Gastroesophageal sphincter (tissue), 3 donors: ENCODE measurements around the gene LAMA4.

Experiments used
- EP300 ChIP-seq: sonication (generic); formaldehyde crosslinking; IDR thresholded peaks from one replicate; pipeline ENCODE4 v1.6.1; 2017; ENCODE audit warnings: antibody characterized with exemption, mild to moderate bottlenecking
- POLR2AphosphoS5 ChIP-seq: sonication (generic); formaldehyde crosslinking; IDR thresholded peaks from one replicate; pipeline ENCODE4 v1.6.1; 2017; ENCODE audit warnings: antibody characterized with exemption
- TF ChIP-seq, protein P1 (sequence below), 4 experiments: fragments of 200-600 bp in 2 of 4; fragments of 450-650 bp in 2 of 4; sonication (generic) in 1 of 4; IDR thresholded peaks; one replicate each; pipeline ENCODE4 v1.5.1; 2017 to 2019; ENCODE audit warnings: antibody characterized with exemption in 4 of 4, mild to moderate bottlenecking in 2 of 4, moderate library complexity in 2 of 4

GRCh38 chr6:112066606-112067005 is 187.8 kb downstream of the LAMA4 start:
- TF ChIP-seq EP300 (no peak), POLR2AphosphoS5 (no peak)
- TF ChIP-seq, protein P1, sequence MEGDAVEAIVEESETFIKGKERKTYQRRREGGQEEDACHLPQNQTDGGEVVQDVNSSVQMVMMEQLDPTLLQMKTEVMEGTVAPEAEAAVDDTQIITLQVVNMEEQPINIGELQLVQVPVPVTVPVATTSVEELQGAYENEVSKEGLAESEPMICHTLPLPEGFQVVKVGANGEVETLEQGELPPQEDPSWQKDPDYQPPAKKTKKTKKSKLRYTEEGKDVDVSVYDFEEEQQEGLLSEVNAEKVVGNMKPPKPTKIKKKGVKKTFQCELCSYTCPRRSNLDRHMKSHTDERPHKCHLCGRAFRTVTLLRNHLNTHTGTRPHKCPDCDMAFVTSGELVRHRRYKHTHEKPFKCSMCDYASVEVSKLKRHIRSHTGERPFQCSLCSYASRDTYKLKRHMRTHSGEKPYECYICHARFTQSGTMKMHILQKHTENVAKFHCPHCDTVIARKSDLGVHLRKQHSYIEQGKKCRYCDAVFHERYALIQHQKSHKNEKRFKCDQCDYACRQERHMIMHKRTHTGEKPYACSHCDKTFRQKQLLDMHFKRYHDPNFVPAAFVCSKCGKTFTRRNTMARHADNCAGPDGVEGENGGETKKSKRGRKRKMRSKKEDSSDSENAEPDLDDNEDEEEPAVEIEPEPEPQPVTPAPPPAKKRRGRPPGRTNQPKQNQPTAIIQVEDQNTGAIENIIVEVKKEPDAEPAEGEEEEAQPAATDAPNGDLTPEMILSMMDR (IDR thresholded peaks at IDR 0.05) = no peak
